Hepatocyte (in vitro differentiated cells): Measurements from ENCODE around the gene CCNQ. TPM values are rescaled to one million over a fixed set of nuclear protein-coding genes. Genes with fewer than 3 reads are reported as not detected.
A peak's percentile ranks its signal among the peaks of the same experiment; 100 is the strongest.

Source experiments
- DNase-seq: peaks from one replicate; pipeline ENCODE4 v3.0.0-alpha.2; 2016; ENCODE audit warnings: low spot score
- H2AFZ ChIP-seq: fragments of 200-600 bp; sonication (generic); 2 replicates; pipeline ENCODE4 v1.6.0; 2016; ENCODE audit warnings: antibody characterized with exemption, mild to moderate bottlenecking
- H3K27ac ChIP-seq: fragments of 200-600 bp; sonication (generic); 2 replicates; pipeline ENCODE4 v1.5.1; 2016; ENCODE audit warnings: mild to moderate bottlenecking
- H3K27me3 ChIP-seq: fragments of 200-600 bp; sonication (generic); 2 replicates; pipeline ENCODE4 v1.6.1; 2016
- H3K36me3 ChIP-seq: fragments of 200-600 bp; sonication (generic); replicated peaks from 2 replicates; pipeline ENCODE4 v1.5.1; 2016; ENCODE audit warnings: low read depth; ENCODE audit not compliant: insufficient read depth
- H3K4me1 ChIP-seq: fragments of 200-600 bp; sonication (generic); 2 replicates; pipeline ENCODE4 v1.5.1; 2016; ENCODE audit warnings: mild to moderate bottlenecking, moderate library complexity; ENCODE audit not compliant: insufficient read depth
- H3K4me2 ChIP-seq: fragments of 200-600 bp; sonication (generic); 2 replicates; pipeline ENCODE4 v1.6.0; 2016
- H3K4me3 ChIP-seq: fragments of 200-600 bp; sonication (generic); 2 replicates; pipeline ENCODE4 v1.5.1; 2016; ENCODE audit warnings: mild to moderate bottlenecking
- H3K79me2 ChIP-seq: fragments of 200-600 bp; sonication (generic); 2 replicates; pipeline ENCODE4 v1.6.0; 2017; ENCODE audit warnings: mild to moderate bottlenecking
- H3K9me2 ChIP-seq: fragments of 200-600 bp; sonication (generic); replicated peaks from 2 replicates; pipeline ENCODE4 v1.6.0; 2017; ENCODE audit warnings: mild to moderate bottlenecking; ENCODE audit not compliant: insufficient read depth
- H3K9me3 ChIP-seq: fragments of 200-600 bp; sonication (generic); 2 replicates; pipeline ENCODE4 v1.5.1; 2016; ENCODE audit warnings: low read depth, mild to moderate bottlenecking
- H4K20me1 ChIP-seq: fragments of 200-600 bp; sonication (generic); 2 replicates; pipeline ENCODE4 v1.6.0; 2016; ENCODE audit warnings: mild to moderate bottlenecking; ENCODE audit not compliant: insufficient read depth, poor library complexity, severe bottlenecking
- CTCF ChIP-seq: fragments of 200-600 bp; sonication (generic); IDR thresholded peaks from 2 replicates; pipeline ENCODE4 v1.5.1; 2016; ENCODE audit warnings: antibody characterized with exemption, mild to moderate bottlenecking; ENCODE audit not compliant: poor library complexity
- EZH2 ChIP-seq: fragments of 200-600 bp; sonication (generic); IDR thresholded peaks from 2 replicates; pipeline ENCODE4 v1.6.1; 2016; ENCODE audit warnings: antibody characterized with exemption, mild to moderate bottlenecking, borderline replicate concordance
- EZH2phosphoT487 ChIP-seq: fragments of 200-600 bp; sonication (generic); IDR thresholded peaks from one replicate; pipeline ENCODE4 v1.6.1; 2018; ENCODE audit warnings: antibody characterized with exemption, mild to moderate bottlenecking, low read depth, moderate library complexity; ENCODE audit not compliant: unreplicated experiment, severe bottlenecking
- WGBS: methylation state at CpG from one replicate; pipeline ENCODE4 v1.1.6; 2016; ENCODE audit warnings: low lambda C conversion rate; ENCODE audit errors: missing lambda C conversion rate; 5-methylcytosine and 5-hydroxymethylcytosine counted together
- polyA plus RNA-seq: library from polyadenylated mRNA; unstranded; fragments of >200 nt; fragmentation: Nextera tagmentation; extraction: Ambion mirVana; gene quantifications from 2 replicates; pipeline ENCODE4 v1.2.1, GENCODE V29; 2016
- total RNA-seq: library from RNA; depleted of rRNA; stranded (reverse); fragments of >200 nt; gene quantifications from 2 replicates; pipeline ENCODE4 v1.2.3, GENCODE V29; 2014

CCNQ gene
- total and polyA plus RNA-seq, 2 experiments from 2014 or later = 26.7 to 28.3 TPM

- no peak overlapping the region for H3K4me2 ChIP-seq
- H3K4me1 ChIP-seq = peaks cover 4% of the 10 kb centered on the region
- no peaks in the 10 kb centered on the region for H3K36me3 ChIP-seq
- H3K79me2 ChIP-seq = peaks cover 17% of the 10 kb centered on the region
- H3K9me3 ChIP-seq = no peaks in the 10 kb centered on the region
- H4K20me1 ChIP-seq = no peaks in the 10 kb centered on the region
- TF ChIP-seq EZH2phosphoT487 (no peak), CTCF (no peak), EZH2 (no peak)
- no peak overlapping the region for H3K4me3 ChIP-seq
- H3K27me3 ChIP-seq = no peaks in the 10 kb centered on the region
- DNase-seq = no peak
- no peak overlapping the region for H3K27ac ChIP-seq
- no peaks in the 10 kb centered on the region for H3K9me2 ChIP-seq
- 77% methylated on average over 12 of the region's 12 CpGs for WGBS
- no peak overlapping the region for H2AFZ ChIP-seq
Observed at GRCh38 chrX:153601511-153602110, 2.7 kb upstream of the CCNQ start.

- no peaks in the 10 kb centered on the region for H3K36me3 ChIP-seq
- H3K4me1 ChIP-seq = peaks cover 4% of the 10 kb centered on the region
- no peak for DNase-seq
- no peak overlapping the region for H3K4me2 ChIP-seq
- no peaks in the 10 kb centered on the region for H3K9me2 ChIP-seq
- no peak overlapping the region for H3K4me3 ChIP-seq
- H3K9me3 ChIP-seq = no peaks in the 10 kb centered on the region
- H3K79me2 ChIP-seq = peaks cover 17% of the 10 kb centered on the region
- H3K27me3 ChIP-seq = no peaks in the 10 kb centered on the region
- 88% methylated on average over 7 of the region's 7 CpGs for WGBS
- H4K20me1 ChIP-seq = no peaks in the 10 kb centered on the region
- no peak overlapping the region for H2AFZ ChIP-seq
- TF ChIP-seq CTCF (no peak), EZH2 (no peak), EZH2phosphoT487 (no peak)
- H3K27ac ChIP-seq = no peak overlapping the region
Observed at GRCh38 chrX:153600921-153601320, 2.0 kb upstream of the CCNQ start.

GRCh38 chrX:153600032-153600373, 1.1 kb upstream of the CCNQ start:
- Histone ChIP-seq H3K27ac (no peak overlapping the region), H3K4me1 (peaks cover 4% of the 10 kb centered on the region), H3K9me2 (no peaks in the 10 kb centered on the region), H2AFZ (peak overlapping the region; percentile 28), H3K79me2 (peaks cover 17% of the 10 kb centered on the region), H3K9me3 (no peaks in the 10 kb centered on the region), H3K36me3 (no peaks in the 10 kb centered on the region), H4K20me1 (no peaks in the 10 kb centered on the region), H3K27me3 (no peaks in the 10 kb centered on the region), H3K4me3 (peak overlapping the region; percentile 37), H3K4me2 (peak overlapping the region; percentile 87)
- no peak for DNase-seq
- WGBS = 22% methylated on average over 2 of the region's 2 CpGs
- TF ChIP-seq CTCF = no peak
- no peak for TF ChIP-seq EZH2
- TF ChIP-seq EZH2phosphoT487 = no peak
